ENCODE measurements around the gene KCMF1. TPM values are rescaled to one million over a fixed set of nuclear protein-coding genes. Genes with fewer than 3 reads are reported as not detected.
A peak's percentile ranks its signal among the peaks of the same experiment; 100 is the strongest.

Gene KCMF1
- total RNA-seq (10 to 100 TPM; 19.3 to 74.2 (median 47.3) TPM), polyA plus RNA-seq (10 to 100 TPM in 2 of 3 donors, 1 to 10 TPM in 1; 9.7 to 63.3 (median 11.6) TPM)
- long read RNA-seq, donor 1, full-length matches to known transcripts, result 8 of 24 reads
- long read RNA-seq, donor 1, partial matches to known transcripts, result 16 of 24 reads
- long read RNA-seq, donor 1, other reads (novel, unspliced or antisense), result 0 of 24 reads
- long read RNA-seq, donor 2, full-length matches to known transcripts, result 9 of 19 reads
- long read RNA-seq, donor 2, partial matches to known transcripts, result 10 of 19 reads
- long read RNA-seq, donor 2, other reads (novel, unspliced or antisense), result 0 of 19 reads
- long read RNA-seq, donor 3, full-length matches to known transcripts, result 10 of 17 reads
- long read RNA-seq, donor 3, partial matches to known transcripts, result 7 of 17 reads
- long read RNA-seq, donor 3, other reads (novel, unspliced or antisense), result 0 of 17 reads
- long read RNA-seq, donor 4, full-length matches to known transcripts, result 2 of 7 reads
- long read RNA-seq, donor 4, partial matches to known transcripts, result 2 of 7 reads
- long read RNA-seq, donor 4, other reads (novel, unspliced or antisense), result 3 of 7 reads
- long read RNA-seq, donor 5, full-length matches to known transcripts, result 47 of 52 reads
- long read RNA-seq, donor 5, partial matches to known transcripts, result 1 of 52 reads
- long read RNA-seq, donor 5, other reads (novel, unspliced or antisense), result 4 of 52 reads
- long read RNA-seq, donor 6, partial matches to known transcripts, result 0 of 1 reads
- long read RNA-seq, donor 6, other reads (novel, unspliced or antisense), result 1 of 1 reads
- long read RNA-seq, donor 7, full-length matches to known transcripts, result 4 of 9 reads
- long read RNA-seq, donor 7, partial matches to known transcripts, result 5 of 9 reads
- long read RNA-seq, donor 7, other reads (novel, unspliced or antisense), result 0 of 9 reads
- long read RNA-seq, donor 8, full-length matches to known transcripts, result 13 of 19 reads
- long read RNA-seq, donor 8, partial matches to known transcripts, result 6 of 19 reads
- long read RNA-seq, donor 8, other reads (novel, unspliced or antisense), result 0 of 19 reads
- long read RNA-seq, donor 9, full-length matches to known transcripts, result 8 of 8 reads
- long read RNA-seq, donor 9, partial matches to known transcripts, result 0 of 8 reads
- long read RNA-seq, donor 9, other reads (novel, unspliced or antisense), result 0 of 8 reads
- long read RNA-seq, donor 10, full-length matches to known transcripts, result 7 of 7 reads
- long read RNA-seq, donor 10, partial matches to known transcripts, result 0 of 7 reads
- long read RNA-seq, donor 10, other reads (novel, unspliced or antisense), result 0 of 7 reads

- peaks cover 14 to 60% of the 10 kb centered on the region in 2 donors for H3K4me1 ChIP-seq (replicated peaks in 1 of 2)
- WGBS, 4 donors, result 0 to 3% (median 1%) methylated on average over 5 to 90 of the region's 102 CpGs; no CpG with 5 or more reads in 1 of the 4 donors
- peak; percentile 74 to 89 (median 77) for DNase-seq
These were observed at the start of gene KCMF1 for GRCh38 chr2:84970868-84971509. Gene KCMF1, plus strand, starts transcription at chr2:84971161. Its CDS starts 291 bp downstream, at chr2:84971452.

GRCh38 chr2:84923009-84923408 lies 48.0 kb upstream of the KCMF1 start:
- Histone ChIP-seq H3K4me3 (no peak overlapping the region), H3K36me3 (replicated peaks in 1 of 2) (no peaks in the 10 kb centered on the region), H3K4me1 (replicated peaks in 1 of 2) (peaks cover 6 to 20% of the 10 kb centered on the region in 2 donors), H3K27ac (no peak overlapping the region), H3K27me3 (no peaks in the 10 kb centered on the region), H3K9me3 (replicated peaks in 1 of 3) (no peaks in the 10 kb centered on the region)
- TF ChIP-seq CTCF (IDR thresholded peaks at IDR 0.05) (no peak), POLR2A (IDR thresholded peaks at IDR 0.05) (no peak)
- no peak for DNase-seq
- intact Hi-C loops (cut with DNase I), result no loop called here

More at GRCh38 chr2:84970868-84971509, at the start of gene KCMF1:
- no peaks in the 10 kb centered on the region for H3K9me3 ChIP-seq (replicated peaks in 1 of 3)
- no peaks in the 10 kb centered on the region for H3K36me3 ChIP-seq (replicated peaks in 1 of 2)
- intact Hi-C loops (cut with DNase I), result no loop called here
- peak within 1 kb of the TSS; percentile 60 to 98 (median 70) for H3K4me3 ChIP-seq
- H3K27me3 ChIP-seq, result no peaks in the 10 kb centered on the region
- peak within 1 kb of the TSS; percentile 91 to 99 (median 94) for H3K27ac ChIP-seq
- TF ChIP-seq CTCF (IDR thresholded peaks at IDR 0.05) (no peak), POLR2A (IDR thresholded peaks at IDR 0.05) (peak in 1 of 2 donors; percentile 52)

GRCh38 chr2:84924173-84925106 lies 46.5 kb upstream of the KCMF1 start:
- no peak overlapping the region for H3K4me3 ChIP-seq
- peaks cover 6 to 20% of the 10 kb centered on the region in 2 donors for H3K4me1 ChIP-seq (replicated peaks in 1 of 2)
- H3K36me3 ChIP-seq (replicated peaks in 1 of 2), result no peaks in the 10 kb centered on the region
- no peaks in the 10 kb centered on the region for H3K27me3 ChIP-seq
- intact Hi-C loops (cut with DNase I), result no loop called here
- 56 to 68% (median 61%) methylated on average over 9 of the region's 9 CpGs for WGBS, 4 donors
- peak overlapping the region in 1 of 5 donors; percentile 1 for H3K27ac ChIP-seq
- no peaks in the 10 kb centered on the region for H3K9me3 ChIP-seq (replicated peaks in 1 of 3)
- no peak for TF ChIP-seq CTCF (IDR thresholded peaks at IDR 0.05)
- no peak for TF ChIP-seq POLR2A (IDR thresholded peaks at IDR 0.05)
- DNase-seq, result peak in 4 of 7 donors; percentile 8 to 57 (median 38)

Data from adrenal gland (tissue), 19 donors.